ENCODE data around the gene STAT2. TPM values are rescaled to one million over a fixed set of nuclear protein-coding genes. Genes with fewer than 3 reads are reported as not detected.

STAT2 gene
- total and polyA plus RNA-seq, 9 of the 15 experiments (the other 6 are each of a cell fraction or from before 2014, with no cell fraction given): 15.5 to 46.9 (median 40.1) TPM

GRCh38 chr12:56299853-56300643 is 59.9 kb downstream of the STAT2 start, which contains the start of gene CS (continued):
- TF ChIP-seq, protein P1, sequence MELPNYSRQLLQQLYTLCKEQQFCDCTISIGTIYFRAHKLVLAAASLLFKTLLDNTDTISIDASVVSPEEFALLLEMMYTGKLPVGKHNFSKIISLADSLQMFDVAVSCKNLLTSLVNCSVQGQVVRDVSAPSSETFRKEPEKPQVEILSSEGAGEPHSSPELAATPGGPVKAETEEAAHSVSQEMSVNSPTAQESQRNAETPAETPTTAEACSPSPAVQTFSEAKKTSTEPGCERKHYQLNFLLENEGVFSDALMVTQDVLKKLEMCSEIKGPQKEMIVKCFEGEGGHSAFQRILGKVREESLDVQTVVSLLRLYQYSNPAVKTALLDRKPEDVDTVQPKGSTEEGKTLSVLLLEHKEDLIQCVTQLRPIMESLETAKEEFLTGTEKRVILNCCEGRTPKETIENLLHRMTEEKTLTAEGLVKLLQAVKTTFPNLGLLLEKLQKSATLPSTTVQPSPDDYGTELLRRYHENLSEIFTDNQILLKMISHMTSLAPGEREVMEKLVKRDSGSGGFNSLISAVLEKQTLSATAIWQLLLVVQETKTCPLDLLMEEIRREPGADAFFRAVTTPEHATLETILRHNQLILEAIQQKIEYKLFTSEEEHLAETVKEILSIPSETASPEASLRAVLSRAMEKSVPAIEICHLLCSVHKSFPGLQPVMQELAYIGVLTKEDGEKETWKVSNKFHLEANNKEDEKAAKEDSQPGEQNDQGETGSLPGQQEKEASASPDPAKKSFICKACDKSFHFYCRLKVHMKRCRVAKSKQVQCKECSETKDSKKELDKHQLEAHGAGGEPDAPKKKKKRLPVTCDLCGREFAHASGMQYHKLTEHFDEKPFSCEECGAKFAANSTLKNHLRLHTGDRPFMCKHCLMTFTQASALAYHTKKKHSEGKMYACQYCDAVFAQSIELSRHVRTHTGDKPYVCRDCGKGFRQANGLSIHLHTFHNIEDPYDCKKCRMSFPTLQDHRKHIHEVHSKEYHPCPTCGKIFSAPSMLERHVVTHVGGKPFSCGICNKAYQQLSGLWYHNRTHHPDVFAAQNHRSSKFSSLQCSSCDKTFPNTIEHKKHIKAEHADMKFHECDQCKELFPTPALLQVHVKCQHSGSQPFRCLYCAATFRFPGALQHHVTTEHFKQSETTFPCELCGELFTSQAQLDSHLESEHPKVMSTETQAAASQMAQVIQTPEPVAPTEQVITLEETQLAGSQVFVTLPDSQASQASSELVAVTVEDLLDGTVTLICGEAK (IDR thresholded peaks at IDR 0.05): 0 out of 2 replicates have a peak, but pooled peaks have one; percentile 18
- TF ChIP-seq, protein P1 (CRISPR knock-in tag; IDR thresholded peaks at IDR 0.05): no peak
- TF ChIP-seq SPI1 (IDR thresholded peaks at IDR 0.05; ENCODE audit: borderline replicate concordance, low read depth, low read length) (0 out of 2 replicates have a peak, but pooled peaks have one; percentile 24), NCOR1 (IDR thresholded peaks at IDR 0.05) (peak; percentile 48), EGR1 (conservative IDR thresholded peaks at IDR 0.05) (peak; percentile 46), POLR2A (conservative IDR thresholded peaks at IDR 0.05) (peak; percentile 95), SUPT5H (IDR thresholded peaks at IDR 0.05) (peak; percentile 92), GTF2E2 (tag; IDR thresholded peaks at IDR 0.05) (peak; percentile 93), CBFA2T2 (conservative IDR thresholded peaks at IDR 0.05) (no peak; the same call in 1 of the 2 replicates), GATAD2A (IDR thresholded peaks at IDR 0.05) (no peak), ILK (tag; IDR thresholded peaks at IDR 0.05; ENCODE audit: borderline replicate concordance, low read depth) (no peak), MAX (CRISPR knock-in tag; IDR thresholded peaks at IDR 0.05) (peak; percentile 97), POLR2AphosphoS2 (IDR thresholded peaks at IDR 0.05; ENCODE audit: low read length) (peak; percentile 52; the same call in 1 of the 2 replicates), SOX6 (IDR thresholded peaks at IDR 0.05) (peak; percentile 53; the same call in 1 of the 2 replicates), SIN3A (IDR thresholded peaks at IDR 0.05; ENCODE audit: borderline replicate concordance in 2 of 2, control insufficient read depth in 1 of 2, low read depth in 2 of 2, low read length in 2 of 2) (peak; percentile 85 to 87; a peak in 2 of 4 replicates), NRF1 (conservative IDR thresholded peaks at IDR 0.05 in 1 of 2, IDR thresholded peaks at IDR 0.05 in 1 of 2) (peak; percentile 87 to 88), MAZ (CRISPR knock-in tag; conservative IDR thresholded peaks at IDR 0.05 in 1 of 2, IDR thresholded peaks at IDR 0.05 in 1 of 2) (peak; percentile 76 to 90; a peak in 3 of 4 replicates), ZNF551 (CRISPR knock-in tag; IDR thresholded peaks at IDR 0.05) (no peak), SP1 (CRISPR knock-in tag; IDR thresholded peaks at IDR 0.05) (peak; percentile 70), FOS (IDR thresholded peaks at IDR 0.05; ENCODE audit: extremely low read depth, insufficient read length) (peak; percentile 65), OTX1 (CRISPR knock-in tag; IDR thresholded peaks at IDR 0.05) (0 out of 2 replicates have a peak, but pooled peaks have one; percentile 12)

Data from K562 (cell line).